CD4-positive, alpha-beta T cell treated with Interleukin-15 for 1 hour (primary cell): ENCODE results near the gene NUP93.
"Not testable (repeated sequence)": the region's sequence is repeated elsewhere in the genome, so short reads cannot be mapped to it uniquely, and the experiment has no call there.

Source experiments
- DNase-seq: peaks from one replicate; pipeline ENCODE4 v3.0.0-alpha.2; 2020

Gene NUP93

DNA sequence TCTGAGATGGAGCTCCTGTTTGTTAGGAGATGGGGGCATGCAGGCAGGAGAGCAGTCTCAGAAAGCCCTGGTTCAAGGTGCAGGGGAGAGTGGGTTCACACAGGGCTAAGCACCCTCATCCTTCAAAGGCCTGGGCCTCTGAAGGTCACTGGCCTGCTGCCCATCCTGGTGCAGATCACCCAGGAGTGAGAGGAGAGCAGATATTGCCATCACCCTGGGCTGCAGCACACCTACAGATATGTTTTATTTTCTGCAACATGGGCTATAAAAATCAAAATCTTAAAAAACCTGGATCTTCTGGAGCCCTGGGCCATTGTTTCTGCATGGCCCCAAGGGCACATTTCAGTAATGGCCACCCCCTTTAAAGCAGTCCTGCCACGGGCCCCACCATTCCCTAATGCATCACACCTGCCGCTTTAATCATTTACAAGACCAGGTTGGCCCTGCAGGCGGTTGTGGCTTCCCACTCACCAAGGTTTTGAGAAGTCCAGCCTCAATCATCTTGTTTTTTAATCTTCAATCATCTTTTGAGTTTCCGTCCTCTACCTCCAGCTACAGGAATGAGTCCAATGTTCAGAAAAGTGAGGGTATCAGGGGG lies 20.4 kb upstream of the NUP93 start:
- no peak for DNase-seq

DNA sequence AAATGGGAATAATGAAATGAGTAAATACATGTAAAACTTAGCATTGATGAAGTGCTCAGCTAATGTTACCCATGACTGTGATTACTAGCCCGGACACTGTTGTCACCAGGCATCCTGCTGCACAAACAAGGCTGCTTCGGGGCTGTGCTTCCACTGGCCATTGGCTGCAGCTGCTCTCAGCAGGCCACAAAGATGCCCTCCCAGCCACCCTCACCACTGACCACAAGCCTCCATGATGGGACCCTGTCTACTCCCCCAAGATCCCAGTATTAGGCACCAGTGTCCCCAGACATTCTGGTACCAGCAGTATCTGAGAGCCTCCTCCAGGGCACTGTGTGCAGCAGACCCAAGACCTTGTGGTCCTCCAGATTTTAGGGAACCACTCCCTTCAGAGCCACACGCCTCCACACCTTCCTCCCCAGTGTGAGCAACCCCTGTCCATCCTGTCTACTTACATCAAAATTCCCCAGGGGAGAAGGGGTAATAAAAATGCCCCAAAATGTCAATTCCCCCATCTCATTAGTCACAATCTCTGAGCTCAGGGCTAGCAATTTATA lies 19.7 kb upstream of the NUP93 start:
- no peak for DNase-seq

GRCh38 chr16:56711862-56712261 lies 18.1 kb upstream of the NUP93 start:
- no peak for DNase-seq

- DNase-seq = no peak
Observed at GRCh38 chr16:56713794-56714193, 16.1 kb upstream of the NUP93 start.

- DNase-seq = no peak
Observed at GRCh38 chr16:56715126-56715525, 14.8 kb upstream of the NUP93 start.

GRCh38 chr16:56716761-56717160 lies 13.2 kb upstream of the NUP93 start:
- DNase-seq = no peak

DNA sequence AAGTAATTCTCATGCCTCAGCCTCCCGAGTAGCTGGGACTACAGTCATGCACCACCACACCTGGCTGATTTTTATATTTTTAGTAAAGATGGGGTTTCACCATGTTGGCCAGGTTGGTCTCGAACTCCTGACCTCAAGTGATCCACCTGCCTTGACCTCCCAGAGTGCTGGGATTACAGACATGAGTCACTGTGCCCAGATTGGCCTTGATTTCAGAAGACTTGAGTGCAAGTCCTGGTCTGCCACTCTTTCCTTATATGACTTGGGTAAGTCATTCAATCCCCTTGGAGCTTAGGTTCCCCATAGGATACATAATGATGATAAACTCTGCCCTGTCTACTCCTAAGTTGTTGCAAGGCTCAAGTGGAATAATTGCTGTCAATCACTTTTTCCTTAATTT lies 12.4 kb upstream of the NUP93 start:
- DNase-seq = not testable (repeated sequence)

DNA sequence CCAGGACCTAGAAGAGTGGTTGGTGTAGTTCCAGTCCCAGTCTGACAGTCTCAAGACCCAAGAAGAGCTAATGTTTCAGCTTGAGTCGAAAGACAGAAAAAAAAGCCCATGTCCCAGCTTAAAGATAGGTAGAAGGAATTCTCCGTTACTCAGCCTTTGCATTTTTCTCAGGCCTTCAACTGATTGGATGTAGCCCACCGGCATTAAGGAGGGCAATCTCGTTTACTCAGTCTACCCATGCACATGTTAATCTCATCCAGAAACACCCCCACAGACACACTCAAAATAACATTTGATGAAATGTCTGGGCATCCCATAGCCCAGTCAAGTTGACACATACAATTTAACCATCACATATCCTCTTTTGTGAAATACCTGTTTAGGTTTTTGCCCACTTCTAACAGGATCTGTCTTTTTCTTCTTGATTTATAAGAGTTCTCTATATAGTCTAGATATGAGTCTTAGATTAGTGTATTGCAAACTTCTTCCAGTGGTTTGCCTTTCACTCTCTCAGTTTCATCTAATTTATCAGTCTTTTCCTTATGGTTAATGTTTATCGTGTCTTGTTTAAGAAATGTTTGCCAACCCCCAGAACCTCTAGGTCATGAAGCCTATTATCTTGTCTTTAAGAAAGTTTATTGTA lies 7.6 kb upstream of the NUP93 start:
- no peak for DNase-seq

DNA sequence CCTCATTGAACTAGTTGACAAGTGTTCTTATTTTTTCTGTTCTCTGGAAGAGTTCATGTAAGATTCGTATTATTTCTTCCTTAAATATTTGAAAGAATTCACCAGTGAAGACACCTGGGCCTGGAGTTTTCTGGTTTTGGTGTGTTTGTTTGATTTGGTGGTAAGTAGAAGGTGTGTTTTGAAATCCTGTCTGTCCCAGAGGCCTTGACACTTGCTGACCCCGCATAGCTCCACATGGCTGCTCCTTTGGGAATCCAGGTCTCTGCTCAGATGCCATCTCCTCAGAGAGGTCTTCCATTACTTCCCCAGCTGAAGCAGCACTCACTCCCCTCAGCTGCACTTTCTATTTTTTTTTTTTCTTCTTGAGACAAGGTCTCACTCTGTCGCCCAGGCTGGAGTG lies 5.7 kb upstream of the NUP93 start:
- no peak for DNase-seq

DNA sequence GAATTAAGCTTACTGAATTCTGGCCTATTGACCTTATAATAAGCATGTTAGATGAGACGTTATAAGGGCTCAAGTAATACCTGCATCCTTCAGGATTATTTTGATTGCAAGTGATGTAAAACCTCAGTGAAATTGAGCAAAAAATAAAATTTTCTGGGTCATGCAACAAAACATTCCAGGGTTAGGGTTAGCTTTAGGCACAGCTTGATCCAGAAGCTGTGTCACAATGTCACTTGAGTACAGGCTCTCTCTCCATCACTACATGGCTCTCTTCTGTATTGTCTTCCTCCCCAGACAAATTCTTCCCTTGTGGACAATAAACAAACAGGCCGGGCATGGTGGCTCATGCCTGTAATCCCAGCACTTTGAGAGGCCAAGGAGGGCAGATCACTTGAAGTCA lies 3.6 kb upstream of the NUP93 start:
- no peak for DNase-seq

DNA sequence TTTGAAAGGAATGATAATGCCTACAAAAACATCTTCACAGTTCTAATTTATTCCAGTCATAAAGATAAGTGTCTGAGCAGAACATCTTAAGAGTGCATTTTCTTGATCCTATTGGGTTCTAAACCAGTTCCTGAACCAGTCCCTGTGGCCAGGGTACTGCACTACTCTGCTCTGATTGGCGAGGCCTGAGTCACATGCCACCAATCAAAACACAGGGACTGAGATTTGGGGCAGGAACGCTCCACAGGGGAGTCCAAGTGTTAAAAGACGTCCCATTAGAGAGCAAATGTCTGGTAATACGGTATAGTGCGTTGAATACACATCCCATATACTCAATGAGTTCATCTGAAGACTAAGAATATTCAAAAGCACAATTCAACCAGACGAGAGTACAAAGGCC lies 3.0 kb upstream of the NUP93 start:
- no peak for DNase-seq

DNA sequence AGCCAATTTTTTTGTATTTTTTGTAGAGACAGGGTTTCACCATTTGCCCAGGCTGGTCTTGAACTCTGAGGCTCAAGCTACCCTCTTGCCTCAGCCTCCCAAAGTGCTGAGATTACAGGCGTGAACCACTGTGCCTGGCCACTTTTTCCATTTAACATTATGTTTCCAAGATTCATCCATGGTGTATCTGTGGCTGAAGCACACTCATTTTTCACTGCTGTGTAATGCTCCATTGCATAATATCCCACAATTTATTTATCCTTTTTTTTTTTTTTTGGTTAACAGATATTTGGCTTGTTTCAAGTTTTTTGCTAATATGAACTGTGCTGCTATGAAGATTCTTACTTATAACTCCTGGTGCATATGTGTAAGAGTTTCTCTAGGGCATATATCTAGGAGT lies 1.9 kb upstream of the NUP93 start:
- DNase-seq = no peak

- DNase-seq = no peak
Observed at GRCh38 chr16:56728980-56729734, 772 bp upstream of the NUP93 start.

- DNase-seq = no peak
Observed at GRCh38 chr16:56732366-56732765, 2.4 kb downstream of the NUP93 start.

DNA sequence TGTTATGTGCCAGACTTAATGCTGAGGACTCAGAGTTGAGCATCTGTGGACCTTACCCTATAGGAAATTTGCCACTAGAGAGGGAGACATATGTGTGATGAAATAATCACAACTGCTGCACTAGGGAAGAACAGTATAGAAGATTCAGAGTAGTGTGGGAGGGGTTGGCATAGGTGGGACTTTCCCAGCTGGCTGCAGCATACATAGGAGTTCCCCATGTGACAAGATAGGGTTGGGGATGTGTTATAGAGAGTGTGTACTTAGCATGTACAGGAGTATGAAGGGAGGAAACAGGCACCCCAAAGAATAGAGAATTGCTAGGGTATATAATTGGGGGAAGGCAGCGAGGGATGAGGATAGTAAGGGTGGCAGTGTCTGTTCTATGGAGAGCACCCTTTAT lies 2.9 kb downstream of the NUP93 start:
- DNase-seq = no peak

GRCh38 chr16:56734429-56734828 lies 4.5 kb downstream of the NUP93 start:
- no peak for DNase-seq

DNA sequence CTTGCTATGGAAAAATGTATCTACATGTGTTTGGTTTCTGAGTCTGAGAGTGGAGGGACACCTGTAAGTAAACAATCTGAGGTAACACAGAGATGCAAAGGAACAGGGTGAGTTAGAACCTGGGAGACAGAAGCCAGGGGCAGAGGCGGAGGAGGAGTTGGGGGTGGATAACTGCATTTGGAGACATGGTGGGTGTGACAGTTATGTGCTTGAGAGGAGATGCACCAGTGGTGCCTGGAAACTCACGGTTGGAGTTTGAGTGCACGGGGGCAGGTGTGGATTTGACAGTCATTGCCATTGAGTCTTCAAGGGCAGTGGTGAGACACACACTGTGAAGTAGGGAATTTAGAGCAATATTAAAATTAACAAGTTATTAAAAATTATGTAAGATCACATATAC lies 6.5 kb downstream of the NUP93 start:
- DNase-seq = no peak

GRCh38 chr16:56737539-56737938 lies 7.6 kb downstream of the NUP93 start:
- no peak for DNase-seq

DNA sequence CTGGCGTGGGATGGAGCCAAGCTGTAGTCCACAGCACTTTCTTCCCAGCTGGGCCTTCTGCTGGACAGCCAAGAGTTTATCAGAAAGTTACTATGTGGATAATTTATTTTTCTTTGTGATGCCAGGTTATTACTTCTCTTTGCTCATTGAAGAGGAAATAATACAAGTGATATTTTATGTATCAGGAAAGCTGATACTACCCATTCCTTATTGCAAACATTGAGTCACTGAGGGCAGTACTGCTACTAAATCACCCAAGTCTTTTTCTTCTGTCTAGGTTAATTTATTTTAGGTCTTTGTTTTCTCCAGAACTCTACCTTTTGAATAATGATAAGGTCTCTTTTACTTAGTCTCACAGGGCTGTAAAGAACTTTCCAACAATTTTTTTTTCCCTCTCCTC lies 8.3 kb downstream of the NUP93 start:
- DNase-seq = no peak

GRCh38 chr16:56739378-56739777 lies 9.4 kb downstream of the NUP93 start:
- DNase-seq = not testable (repeated sequence)

DNA sequence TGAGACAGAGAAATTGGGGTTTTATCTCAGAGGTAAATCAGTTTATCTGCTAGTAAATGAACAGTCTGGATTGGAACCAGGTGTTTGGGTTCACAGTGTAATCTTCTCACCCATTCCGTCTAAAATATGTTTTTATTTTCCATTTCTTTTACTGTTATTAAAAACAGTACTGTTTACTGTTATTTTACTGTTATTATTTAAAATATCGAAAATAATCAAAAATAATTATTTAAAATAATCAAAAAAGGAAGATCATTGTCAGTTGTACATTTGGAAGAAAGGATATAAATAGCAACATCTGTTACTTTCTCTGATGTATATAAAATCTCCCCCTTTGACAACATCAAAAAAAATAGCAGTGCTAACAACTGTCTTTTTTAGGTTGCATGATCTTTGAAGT lies 11.5 kb downstream of the NUP93 start:
- no peak for DNase-seq

DNA sequence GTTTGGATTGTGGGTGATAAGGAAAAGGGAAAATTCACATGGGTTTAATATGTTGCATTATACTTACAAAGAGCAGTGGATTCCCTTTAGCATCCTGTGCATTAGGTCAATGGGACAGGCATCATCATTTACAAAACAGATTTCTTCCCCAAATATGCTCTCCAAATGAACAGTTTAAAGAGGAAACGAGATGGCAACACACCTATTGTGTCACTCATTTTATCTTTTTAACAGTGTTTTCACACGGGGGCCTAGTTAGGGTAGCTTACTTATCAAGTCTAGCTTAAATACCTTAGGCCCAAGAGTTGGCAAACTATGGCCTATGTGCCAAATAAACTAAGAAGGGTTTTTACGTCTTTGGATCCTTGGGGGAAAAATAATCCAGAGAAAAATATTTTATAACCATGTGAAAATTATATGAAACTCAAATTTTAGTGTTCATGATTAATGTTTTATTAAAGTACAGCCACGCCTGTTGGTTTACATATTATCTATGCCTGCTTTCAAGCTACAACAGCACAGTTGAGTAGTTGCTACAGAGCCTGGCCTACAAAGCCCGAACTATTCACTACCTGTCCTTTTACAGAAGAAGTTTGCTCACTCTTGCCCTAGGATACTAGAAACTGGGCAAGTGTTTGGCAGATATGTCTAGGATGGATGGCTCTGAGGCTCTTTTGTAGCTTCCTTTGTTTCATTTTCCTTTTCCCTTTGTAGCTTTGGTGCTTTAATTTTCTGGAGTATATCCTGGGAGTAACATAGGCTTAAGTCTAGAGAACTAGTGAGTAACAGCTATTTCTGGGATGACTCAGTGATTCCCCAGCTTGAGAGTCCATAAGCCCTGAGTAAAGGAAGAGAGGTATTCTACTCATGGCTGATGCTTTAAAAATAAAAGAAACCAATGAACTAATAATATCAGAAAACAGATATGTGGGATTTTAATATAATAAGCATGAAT lies 12.4 kb downstream of the NUP93 start:
- DNase-seq = no peak

DNA sequence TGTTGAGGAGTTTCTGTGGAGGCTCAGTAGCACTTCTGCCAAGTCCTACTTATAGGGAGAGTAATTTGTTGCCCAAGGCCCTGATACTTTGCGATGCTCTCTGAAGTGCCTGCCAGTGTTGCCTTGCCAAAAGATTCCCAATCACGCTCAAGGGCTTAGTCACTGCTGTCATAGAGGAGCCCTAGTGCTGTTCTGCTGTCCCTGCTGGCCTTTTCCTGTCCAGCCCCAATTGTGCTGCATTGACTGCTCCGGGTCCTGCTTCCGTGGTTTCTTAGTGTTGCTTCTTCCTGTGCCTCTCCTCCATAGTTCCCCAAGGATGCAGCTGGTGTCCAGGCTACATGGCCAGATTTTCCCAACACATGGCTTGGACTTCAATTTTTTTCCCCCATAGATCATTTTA lies 13.9 kb downstream of the NUP93 start:
- no peak for DNase-seq
